Measurements from ENCODE around the gene TTLL6. TPM values are rescaled to one million over a fixed set of nuclear protein-coding genes. Genes with fewer than 3 reads are reported as not detected.

Gene TTLL6
- total RNA-seq, 1 donor: not detected

DNA sequence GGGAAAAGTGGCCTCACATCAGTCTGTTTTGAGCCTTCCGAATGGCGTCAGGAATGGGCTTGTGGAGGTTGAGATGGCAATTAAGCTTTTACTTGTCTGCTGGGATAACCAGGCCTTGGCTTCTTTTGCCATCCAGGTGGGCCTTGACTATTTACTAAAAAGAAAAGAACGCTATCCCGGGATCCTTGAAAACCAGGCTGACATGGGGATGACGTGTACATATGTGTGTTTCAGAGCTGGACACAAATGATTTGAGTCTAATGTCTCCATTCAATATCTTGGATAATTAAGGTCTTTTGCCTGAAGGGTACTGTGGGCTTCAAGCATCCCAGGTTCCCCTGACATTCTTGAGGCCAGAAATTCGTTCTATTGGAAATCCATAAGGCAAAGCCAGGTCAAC lies 55.9 kb downstream of the TTLL6 start:
- TF ChIP-seq, protein P1, sequence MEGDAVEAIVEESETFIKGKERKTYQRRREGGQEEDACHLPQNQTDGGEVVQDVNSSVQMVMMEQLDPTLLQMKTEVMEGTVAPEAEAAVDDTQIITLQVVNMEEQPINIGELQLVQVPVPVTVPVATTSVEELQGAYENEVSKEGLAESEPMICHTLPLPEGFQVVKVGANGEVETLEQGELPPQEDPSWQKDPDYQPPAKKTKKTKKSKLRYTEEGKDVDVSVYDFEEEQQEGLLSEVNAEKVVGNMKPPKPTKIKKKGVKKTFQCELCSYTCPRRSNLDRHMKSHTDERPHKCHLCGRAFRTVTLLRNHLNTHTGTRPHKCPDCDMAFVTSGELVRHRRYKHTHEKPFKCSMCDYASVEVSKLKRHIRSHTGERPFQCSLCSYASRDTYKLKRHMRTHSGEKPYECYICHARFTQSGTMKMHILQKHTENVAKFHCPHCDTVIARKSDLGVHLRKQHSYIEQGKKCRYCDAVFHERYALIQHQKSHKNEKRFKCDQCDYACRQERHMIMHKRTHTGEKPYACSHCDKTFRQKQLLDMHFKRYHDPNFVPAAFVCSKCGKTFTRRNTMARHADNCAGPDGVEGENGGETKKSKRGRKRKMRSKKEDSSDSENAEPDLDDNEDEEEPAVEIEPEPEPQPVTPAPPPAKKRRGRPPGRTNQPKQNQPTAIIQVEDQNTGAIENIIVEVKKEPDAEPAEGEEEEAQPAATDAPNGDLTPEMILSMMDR (IDR thresholded peaks at IDR 0.05; ENCODE audit: insufficient read depth, low read length): no peak
- no peak for DNase-seq (ENCODE audit: low read depth)
- H3K4me3 ChIP-seq (ENCODE audit: low read depth, low read length): no peak overlapping the region

DNA sequence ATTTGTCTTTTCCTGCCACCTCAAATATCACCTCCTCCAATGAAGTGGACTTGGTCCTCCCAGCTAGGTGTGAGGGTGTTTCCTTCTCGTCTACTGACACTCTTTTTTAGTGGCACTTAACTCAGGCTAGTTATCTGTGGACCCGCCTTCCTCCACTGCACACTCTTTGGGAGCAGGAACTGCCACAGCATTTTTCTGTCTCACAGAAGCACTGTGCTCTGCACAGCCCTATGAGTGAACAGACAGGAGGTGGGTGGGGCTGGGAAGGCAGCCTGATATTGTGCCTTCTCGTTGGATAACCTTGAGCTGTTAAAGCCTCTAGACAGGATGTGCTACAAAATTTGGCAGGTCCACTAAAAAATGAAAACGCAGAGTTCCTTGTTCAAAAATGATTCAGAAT lies 56.6 kb downstream of the TTLL6 start:
- TF ChIP-seq, protein P1 (IDR thresholded peaks at IDR 0.05; ENCODE audit: insufficient read depth, low read length): no peak
- H3K4me3 ChIP-seq (ENCODE audit: low read depth, low read length): no peak overlapping the region
- DNase-seq (ENCODE audit: low read depth): no peak

DNA sequence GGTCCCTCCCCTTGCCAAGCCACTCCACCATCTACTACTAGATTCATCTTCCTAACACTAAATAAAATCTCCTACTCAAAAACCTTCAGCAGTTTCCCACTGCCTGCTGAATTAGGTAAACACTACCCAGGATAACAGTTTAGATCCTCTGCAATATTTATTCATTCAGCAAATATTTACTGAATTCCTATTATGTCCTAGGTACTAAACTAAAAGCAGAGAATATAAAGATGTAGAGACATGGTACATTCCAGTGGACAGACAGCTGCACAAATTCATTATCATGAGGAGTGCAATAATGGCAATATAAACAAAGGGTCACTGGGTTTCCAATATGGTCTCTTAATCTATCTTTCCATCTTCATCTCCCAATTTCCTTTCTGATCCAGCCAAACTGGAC lies 57.7 kb downstream of the TTLL6 start:
- DNase-seq (ENCODE audit: low read depth): no peak
- H3K4me3 ChIP-seq (ENCODE audit: low read depth, low read length): no peak overlapping the region
- TF ChIP-seq, protein P1 (IDR thresholded peaks at IDR 0.05; ENCODE audit: insufficient read depth, low read length): no peak

DNA sequence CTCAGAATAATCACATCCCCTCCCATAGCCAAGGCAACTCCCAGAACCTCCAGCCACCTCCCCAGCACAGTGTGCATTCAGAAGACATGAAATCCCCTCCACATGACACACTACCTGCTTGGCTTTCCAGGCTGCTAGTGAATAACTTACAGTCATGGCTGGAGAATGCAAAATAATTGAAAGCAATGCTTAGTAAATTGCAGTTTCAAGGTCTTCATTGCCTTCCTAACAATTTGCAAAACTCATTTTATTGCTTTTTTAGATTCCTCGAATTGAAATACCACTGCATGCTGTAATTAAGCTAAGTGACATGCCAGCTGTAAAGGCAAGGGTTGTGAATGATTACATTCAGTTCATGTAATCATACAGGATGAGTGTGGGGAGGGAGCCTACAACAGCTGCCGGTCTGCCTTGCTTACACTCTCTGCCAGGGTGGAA lies 59.5 kb downstream of the TTLL6 start:
- no peak overlapping the region for H3K4me3 ChIP-seq (ENCODE audit: low read depth, low read length)
- TF ChIP-seq, protein P1 (IDR thresholded peaks at IDR 0.05; ENCODE audit: insufficient read depth, low read length): no peak
- no peak for DNase-seq (ENCODE audit: low read depth)

DNA sequence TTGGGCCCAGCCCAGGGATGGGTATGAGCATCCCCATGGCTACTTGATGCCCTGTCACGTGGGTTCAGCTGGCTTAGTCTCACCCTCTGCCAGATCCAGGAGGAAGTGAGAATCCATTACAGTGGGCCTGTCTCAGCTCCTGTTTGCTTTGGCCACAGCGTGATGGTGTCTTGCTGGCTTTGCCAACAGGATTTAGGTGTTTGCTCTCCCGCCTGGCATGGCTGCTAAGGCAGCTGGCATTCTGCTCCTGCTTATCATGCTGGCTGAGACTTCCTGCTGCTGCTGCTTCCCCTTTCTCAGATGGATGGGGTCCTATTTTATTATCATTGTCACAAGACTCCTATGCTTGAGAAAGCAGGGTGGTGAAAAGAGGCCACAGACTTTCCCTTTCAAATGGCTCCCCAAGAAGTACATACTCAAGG lies 60.2 kb downstream of the TTLL6 start:
- TF ChIP-seq, protein P1 (IDR thresholded peaks at IDR 0.05; ENCODE audit: insufficient read depth, low read length): no peak
- no peak for DNase-seq (ENCODE audit: low read depth)
- H3K4me3 ChIP-seq (ENCODE audit: low read depth, low read length): no peak overlapping the region

DNA sequence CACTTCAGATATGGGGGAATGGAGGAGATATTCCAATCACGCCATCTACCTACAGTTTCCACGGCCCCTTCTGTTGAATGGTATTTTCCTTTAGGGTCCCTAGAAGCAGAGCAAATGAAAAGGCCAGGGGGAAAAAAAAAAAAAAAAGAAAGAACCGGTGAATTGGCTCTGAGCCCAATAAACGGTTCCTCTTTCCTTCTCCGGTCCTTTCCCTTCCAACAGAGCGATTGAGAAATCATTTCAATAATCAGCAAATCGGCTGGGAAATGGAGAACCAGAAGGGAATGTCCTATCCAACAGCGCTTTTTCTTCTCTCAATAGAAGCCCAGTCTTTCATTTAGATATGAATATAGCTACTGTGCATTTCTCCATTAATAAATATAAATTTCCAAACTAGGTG lies 61.7 kb downstream of the TTLL6 start:
- H3K4me3 ChIP-seq (ENCODE audit: low read depth, low read length): no peak overlapping the region
- DNase-seq (ENCODE audit: low read depth): no peak
- TF ChIP-seq, protein P1 (IDR thresholded peaks at IDR 0.05; ENCODE audit: insufficient read depth, low read length): no peak

All from fibroblast of the aortic adventitia (primary cell).